Measurements from ENCODE around the gene MYLK4.

GRCh38 chr6:2641044-2641725 lies 109.5 kb downstream of the MYLK4 start:
- no peak for TF ChIP-seq ZBTB33 (IDR thresholded peaks at IDR 0.05)
- TF ChIP-seq CTCF (IDR thresholded peaks at IDR 0.05; ENCODE audit: low read depth, low read length, missing input control) = no peak
